ENCODE results near the gene ARR3. TPM values are rescaled to one million over a fixed set of nuclear protein-coding genes. Genes with fewer than 3 reads are reported as not detected.

Gene ARR3
- total RNA-seq, result not detected

DNA sequence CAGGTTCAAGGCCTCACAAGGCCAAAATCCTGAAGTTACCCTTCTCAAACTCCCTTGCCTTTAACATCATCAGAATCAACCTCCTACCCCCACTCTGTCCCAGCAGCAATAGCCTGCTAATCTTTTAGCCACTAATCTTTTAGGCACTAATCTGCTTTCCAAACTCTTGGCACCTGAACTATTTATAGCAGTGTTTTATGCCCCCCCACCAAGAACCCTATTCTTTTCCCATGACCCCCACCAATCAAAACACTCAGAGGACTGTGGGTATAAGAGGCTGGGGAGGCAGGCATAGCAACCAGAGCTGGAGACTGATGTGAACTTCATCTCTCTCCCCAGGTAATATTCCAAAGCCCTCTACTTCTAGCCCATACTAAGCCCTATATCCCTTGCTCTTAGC lies at the start of gene ARR3:
TSS of gene ARR3 (plus strand) at position 301 of the 400 bp plus-strand sequence. CDS start 1,052 bp downstream, outside the sequence.

DNA sequence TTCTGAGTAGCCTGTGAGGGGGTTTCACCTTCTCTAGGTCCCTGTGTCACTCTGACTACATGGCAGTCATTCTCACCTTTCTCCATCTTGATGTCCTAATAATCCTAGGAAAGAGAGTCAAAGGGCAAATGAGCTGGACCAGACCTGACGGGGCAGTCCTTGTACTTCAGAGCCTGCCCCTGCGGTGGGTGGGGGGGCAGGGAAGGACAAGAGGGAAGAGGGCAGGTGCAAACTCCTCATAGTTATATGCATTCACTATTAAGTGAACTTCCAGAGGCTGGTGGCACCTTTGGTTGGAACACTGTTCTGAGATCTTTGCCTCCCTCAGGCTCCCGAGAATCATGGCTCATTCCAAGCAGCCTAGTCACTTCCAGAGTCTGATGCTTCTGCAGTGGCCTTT lies 33.8 kb upstream of the ARR3 start, which contains the start of gene AWAT1:
TSS of gene AWAT1 (plus strand) at position 301 of the 400 bp plus-strand sequence. CDS start at position 342, 41 bp downstream.

DNA sequence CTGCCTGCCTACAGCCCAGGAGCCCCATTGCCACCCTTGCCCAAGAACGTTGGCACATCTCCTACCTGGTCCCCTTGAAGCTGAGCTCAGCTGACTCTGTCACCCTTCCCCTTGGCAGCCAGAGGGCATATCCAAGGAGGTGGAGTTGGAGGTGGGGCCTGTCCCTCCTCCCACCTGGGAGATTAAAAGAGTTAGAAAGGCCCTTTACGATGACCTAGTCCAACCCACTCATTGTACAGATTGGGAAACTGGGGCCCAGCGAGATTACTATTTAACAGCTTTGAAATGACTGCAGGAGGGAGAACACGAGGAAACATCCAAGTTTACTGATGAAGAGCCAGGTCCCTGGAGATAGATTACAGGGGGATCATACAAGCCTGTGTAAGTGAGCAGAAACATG lies 8.0 kb upstream of the ARR3 start, which contains the start of gene P2RY4:
TSS of gene P2RY4 (minus strand) at position 101 of the 400 bp plus-strand sequence. CDS start 580 bp downstream, outside the sequence.

DNA sequence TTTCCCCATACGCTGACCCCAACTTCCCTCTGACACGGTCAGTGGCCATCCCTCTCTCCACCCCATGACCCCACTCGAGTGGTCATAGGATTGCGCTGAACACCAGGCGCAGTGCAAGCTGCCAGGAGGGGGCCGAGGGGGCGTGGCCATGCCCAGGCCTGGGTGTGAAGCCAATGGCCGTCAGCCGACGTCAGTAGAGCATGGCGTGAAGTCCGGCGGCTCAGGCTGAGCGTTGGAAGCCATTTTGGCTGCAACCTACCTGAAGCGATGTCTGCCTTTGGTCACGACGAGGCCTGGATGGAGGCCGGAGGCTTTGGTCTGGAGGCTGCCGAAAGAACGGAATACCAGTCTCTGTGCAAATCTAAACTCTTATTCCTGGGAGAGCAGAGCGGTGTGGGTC lies 13.8 kb downstream of the ARR3 start, which contains the start of gene RAB41:
TSS of gene RAB41 (plus strand) at position 222 of the 400 bp plus-strand sequence. CDS start at position 268, 46 bp downstream.

DNA sequence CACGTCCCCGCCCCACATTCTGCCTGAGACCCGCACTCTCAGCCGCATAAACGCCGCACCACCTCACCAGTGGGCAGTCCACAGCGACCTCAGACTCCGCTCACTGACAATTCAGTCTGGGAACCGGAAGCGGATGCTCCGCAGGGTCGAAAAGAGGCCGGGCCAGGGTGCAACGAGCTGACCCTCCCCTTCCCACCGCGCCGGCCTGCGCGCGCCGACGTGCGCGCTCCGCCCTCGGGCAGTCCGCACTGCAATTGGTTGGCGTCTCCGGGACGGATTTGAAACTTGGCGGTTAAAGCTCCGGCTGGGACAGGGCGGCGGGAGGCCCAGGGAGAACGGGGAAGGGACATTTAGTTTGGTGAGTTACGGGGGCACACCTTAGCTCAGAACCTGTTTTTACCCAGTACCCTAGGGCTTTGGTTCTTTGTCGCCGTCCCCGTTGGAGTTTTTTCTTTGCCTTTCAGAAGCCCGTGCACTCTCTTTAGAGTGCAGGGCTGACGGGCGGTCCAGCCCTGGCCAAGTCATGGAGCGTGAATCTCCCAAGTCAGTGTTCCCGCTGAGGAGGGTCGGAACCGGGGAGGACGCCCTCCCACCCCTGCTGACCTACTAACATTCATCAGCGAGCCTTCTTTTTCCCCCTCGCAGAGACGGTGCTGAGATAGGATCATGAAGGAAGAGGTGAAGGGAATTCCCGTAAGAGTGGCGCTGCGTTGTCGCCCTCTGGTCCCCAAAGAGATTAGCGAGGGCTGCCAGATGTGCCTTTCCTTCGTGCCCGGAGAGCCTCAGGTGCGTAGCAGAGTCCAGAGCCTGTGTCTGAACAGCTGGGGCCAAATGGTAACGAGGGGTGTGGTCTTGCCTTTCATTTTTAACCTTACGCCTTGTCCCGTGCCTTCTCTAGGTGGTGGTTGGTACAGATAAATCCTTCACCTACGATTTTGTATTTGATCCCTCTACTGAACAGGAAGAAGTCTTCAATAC lies 21.9 kb downstream of the ARR3 start, which contains the start of the genes KIF4A and PDZD11:
TSS of gene KIF4A (plus strand) at position 312 of the 978 bp plus-strand sequence. CDS start at position 667, 355 bp downstream.
TSS of gene PDZD11 (minus strand) at position 135 of the 978 bp plus-strand sequence. CDS start 586 bp downstream, outside the sequence.

Small RNAs within 50 kb of the gene (small RNA-seq; reads per million reads assigned to genes)
- gene RNA5SP507 (ENCODE audit: low replicate concordance), result not detected

Other genes starting within 250 kb of the ARR3 start
- not detected for gene AWAT2, start 218.4 kb upstream of the ARR3 start, total RNA-seq
- not detected for gene OTUD6A, start 205.9 kb upstream of the ARR3 start, total RNA-seq
- 59.3 TPM for gene IGBP1, start 134.9 kb upstream of the ARR3 start, total RNA-seq
- gene DGAT2L6, start 90.9 kb upstream of the ARR3 start, total RNA-seq, result 0.29 TPM
- not detected for gene AWAT1, start 33.7 kb upstream of the ARR3 start, total RNA-seq
- 0.35 TPM for gene P2RY4, start 8.1 kb upstream of the ARR3 start, total RNA-seq
- not detected for gene RAB41, start 13.8 kb downstream of the ARR3 start, total RNA-seq
- 27.7 TPM for gene PDZD11, start 21.6 kb downstream of the ARR3 start, total RNA-seq
- 7.6 TPM for gene KIF4A, start 21.8 kb downstream of the ARR3 start, total RNA-seq
- 0.58 TPM for gene GDPD2, start 155.0 kb downstream of the ARR3 start, total RNA-seq
- 21.8 TPM for gene DLG3, start 176.5 kb downstream of the ARR3 start, total RNA-seq